DMS 273 (cell line): Measurements from ENCODE around the gene CABLES1.
"Not testable (repeated sequence)": the region's sequence is repeated elsewhere in the genome, so short reads cannot be mapped to it uniquely, and the experiment has no call there.

Source experiments
- DNase-seq: peaks from one replicate; lab custom pipeline; 2025; ENCODE audit not compliant: unreplicated experiment; lab: John Stamatoyannopoulos, UW

CABLES1 gene

DNA sequence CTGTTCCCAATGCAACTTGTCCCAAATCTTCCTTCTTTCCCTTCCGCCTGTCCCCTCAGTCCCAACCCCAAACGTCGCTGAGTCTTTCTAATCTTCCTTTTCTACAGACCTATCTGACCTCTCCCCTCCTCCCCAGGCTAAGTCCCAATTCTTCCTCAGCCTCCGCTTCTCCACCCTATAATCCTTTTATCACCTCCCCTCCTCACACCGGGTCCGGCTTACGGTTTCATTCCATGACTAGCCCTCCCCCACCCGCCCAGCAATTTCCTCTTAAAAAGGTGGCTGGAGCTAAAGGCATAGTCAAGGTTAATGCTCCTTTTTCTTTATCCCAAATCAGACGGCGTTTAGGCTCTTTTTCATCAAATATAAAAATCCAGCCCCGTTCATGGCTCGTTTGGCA lies 150.3 kb downstream of the CABLES1 start:
- not testable (repeated sequence) for DNase-seq

DNA sequence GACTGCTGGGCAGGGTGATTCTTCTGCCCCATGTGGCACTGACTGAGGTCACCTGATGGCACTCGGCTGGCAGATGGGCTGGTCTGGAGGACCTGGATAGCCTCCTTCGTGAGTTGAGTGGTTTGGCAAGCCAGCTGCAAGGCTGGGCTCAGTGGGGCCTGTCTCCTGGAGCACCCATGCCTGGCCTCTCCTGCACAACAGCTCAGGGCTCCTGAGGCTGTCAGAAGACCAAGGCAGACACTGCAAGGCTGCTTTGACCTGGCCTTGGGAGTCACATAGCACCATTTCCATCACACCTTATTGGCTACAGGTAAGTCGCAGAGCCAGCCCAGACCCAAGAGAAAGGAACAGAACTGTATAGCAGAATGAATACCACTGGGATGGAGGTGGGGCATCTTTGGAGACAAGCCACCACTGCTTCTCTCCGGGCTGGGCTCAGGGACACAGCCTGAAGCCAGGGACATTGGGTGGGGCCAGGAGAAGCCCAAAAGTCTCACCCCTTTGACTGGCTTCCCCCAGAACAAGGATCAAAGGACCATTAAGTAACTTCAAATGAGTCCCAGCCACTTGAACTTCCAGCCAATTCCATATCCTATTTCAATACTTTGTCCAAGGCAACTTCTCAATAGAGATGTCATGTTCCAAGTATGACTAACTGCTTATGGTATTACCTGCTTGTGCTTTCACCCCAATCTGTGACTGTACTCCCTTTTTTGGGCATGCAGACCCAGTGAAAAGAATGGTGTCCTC lies 156.3 kb downstream of the CABLES1 start:
- DNase-seq = no peak

DNA sequence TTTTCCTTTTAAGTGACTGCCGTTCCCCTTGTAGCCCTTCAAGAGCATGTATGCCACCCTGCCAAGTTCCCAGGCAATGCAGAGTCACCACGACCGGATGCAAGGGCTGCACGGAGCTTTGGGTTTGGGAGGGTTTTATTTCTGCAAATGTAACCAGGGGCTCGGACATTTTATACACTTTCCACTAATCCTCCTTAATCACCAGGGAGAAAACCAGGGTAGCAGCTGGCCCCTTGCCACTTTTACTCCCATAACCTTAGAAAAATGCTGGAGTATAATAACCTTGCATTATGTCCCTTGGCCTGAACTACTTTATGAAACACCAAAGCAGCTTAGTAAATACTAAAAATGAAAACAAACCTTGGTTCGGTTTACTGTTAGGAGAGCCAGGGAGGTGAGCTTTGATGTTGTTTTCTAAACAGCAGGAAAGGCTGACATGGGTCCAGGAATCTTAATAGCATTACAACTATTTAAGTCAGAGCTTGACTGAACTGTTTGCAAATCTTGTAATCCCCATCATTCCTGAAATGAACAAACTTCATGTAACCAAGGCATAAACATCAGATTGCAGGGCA lies 165.0 kb downstream of the CABLES1 start:
- no peak for DNase-seq

DNA sequence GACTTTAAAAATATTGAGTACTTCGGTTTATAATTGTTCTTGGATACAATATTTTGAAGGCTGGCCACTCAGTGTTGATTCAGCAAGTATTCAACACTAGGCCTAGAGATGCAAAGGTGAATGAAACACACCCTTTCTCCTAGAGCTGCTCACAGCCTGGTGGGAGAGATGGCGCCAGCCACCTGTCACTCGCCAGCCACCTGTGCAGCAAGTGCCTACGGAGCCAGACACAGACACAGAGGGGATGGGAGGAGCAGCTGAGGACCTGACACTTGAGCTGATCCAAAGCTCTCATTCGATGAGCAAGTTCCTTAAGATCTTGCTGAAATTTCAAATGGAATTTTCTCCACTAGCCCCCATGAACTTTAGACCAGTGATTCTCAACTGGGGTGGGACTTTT lies 166.7 kb downstream of the CABLES1 start:
- DNase-seq = peak; percentile 28

DNA sequence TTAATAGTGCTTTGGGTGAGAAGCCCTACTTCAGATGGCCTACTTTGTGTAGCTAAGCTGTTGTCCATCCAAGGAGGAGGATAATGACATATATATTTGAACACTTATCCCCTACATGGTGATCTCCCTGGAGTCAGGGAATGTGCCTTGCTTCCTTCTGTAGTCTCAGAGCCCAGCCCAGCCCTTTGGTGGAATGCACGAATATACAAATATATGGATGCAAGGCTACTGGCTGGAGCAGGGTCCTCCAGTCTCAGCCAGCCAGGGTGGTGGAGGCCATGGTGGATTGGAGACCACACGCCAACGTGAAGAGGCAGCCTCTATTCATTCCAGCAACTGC lies 167.2 kb downstream of the CABLES1 start:
- DNase-seq = no peak

DNA sequence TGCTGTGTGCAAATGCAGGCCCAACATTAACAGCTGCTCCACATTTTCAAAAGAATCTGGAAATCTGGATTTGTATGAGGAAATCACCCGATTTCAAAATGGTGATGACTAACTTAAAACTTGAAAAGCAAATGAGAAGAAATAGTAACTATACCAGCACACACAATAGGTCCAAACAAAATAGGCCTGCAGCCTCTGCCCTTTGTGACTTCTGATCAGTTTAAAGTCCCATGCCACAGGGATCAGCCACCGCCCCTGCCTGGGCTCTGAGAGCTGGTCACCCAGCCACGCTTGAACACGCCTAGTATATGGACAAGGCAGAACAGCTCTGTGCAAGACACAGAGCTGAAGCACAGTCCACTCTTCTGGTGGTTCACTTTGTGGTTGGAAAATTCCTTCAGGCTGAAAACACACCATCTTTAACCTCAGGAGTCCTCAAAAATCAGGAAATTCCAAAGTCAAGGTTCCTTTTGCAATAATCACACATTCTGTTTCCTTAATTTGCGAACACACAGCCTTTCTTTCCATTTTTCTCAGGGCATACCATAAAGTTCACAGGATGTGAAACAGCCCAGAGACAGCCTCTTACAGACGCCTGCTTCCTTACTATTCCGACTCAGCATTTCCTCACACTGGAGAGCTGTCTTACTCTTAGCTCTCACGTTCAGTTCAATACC lies 167.7 kb downstream of the CABLES1 start:
- no peak for DNase-seq

DNA sequence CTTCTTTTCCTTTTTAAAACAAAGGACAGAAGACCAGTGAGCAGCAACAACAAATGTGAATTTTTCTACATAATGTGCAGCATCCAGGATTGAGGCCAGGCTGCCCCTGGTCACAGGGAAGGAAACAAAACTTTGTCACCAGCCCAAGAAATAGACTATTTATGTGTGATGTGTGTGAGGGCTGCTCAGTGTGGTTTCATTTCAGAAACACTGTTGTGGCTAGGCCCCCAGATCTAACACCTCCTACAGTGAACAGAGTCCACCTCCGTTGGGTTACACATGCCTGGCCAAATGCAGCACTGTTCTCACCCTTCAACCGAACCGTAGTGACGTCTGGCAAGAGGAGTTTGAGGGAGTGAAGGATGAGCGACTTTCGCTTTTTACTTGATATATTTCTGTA lies 171.5 kb downstream of the CABLES1 start:
- no peak for DNase-seq

DNA sequence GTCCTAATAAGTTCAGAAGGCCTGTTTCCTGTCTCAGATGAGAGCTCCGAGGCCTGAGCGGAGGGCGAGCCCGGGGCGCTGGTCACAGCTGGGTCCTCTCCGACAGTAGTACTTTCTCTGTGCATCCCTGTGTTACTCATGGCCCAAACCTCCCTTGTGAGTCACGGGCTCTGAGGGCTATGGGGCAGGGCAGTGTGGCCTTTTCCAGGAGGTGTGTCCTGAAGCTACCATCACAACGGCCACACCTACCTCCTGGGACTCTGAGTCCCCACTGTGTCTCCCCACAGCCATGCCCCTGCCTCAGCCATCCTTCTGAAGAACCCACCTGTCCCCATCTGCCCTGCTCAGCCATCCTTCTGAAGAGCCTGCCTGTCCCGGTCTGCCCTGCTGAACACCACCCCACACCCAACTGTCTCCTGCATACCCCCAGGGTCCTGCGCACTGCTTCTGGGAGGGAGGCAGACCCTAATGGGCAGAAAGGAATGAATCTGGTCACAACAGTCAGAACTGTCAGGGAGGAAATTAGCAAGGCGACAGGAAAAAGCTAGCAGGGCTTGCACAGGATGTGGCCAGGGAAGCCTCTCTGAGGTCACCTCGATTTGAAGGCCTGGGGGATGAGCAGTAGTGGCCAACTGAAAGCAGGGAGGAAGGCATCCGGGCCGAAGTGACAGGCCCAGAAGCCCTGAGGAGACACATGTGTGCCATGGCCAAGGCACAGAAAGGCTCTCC lies 172.4 kb downstream of the CABLES1 start:
- no peak for DNase-seq
